Stimulated activated naive CD4-positive, alpha-beta T cell (primary cell): Measurements from ENCODE around the gene P3H1.

Experiments used
- DNase-seq, 6 experiments: peaks; one replicate each; lab custom pipeline; 2025; lab: John Stamatoyannopoulos, UW

Gene P3H1

DNA sequence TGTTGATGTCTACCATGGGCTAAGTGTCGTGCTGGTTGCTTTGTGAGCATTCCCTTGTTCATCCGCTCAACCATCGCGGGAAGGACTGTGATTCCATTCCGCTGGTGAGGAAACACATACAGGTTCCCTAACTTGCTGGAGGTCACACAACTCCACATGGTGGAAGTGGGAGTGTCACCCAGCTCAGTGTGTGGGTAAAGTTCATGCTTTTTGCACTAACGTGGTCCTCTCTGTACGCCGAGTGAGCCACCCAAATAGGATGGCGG lies 22.7 kb downstream of the P3H1 start:
- no peak for DNase-seq

DNA sequence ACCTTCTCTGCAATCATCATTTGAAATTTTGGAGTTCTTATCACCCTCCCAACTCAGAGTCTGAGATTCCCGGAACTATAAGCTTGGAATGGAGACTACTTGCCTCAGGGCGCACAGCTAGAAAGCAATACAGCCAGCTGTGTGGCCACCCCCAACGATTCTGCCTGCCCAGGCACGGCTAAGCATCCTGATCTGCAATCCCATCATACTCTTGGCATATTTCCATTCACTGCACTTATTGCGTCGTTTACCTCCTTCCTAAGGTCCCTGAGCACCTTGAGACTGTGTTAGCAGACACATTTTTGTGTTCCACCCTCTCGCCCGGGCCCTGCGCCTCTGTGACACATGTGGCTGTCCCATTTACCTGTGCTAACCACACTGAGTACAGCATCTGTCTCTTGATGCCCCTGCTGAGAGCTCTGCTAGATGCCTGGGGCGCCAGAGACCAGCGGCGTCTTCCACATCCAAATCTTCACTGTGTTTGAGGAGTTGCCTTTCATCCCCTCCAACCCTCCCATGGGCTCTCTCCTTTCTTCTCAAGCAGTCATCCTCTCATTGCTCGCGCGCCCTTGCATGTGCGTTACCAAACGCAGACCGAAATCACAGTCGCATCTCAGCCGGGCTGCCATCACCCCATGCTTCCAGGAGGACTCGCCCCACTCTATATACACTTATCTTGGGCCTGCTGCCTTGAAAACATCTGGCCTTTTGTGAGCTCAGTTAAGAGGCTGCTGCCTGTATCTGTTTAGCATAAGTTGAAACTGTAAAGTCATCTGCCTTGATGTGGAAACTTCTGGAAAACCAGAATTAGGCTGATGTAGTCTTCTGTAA lies 23.3 kb downstream of the P3H1 start:
- DNase-seq, result no peak

DNA sequence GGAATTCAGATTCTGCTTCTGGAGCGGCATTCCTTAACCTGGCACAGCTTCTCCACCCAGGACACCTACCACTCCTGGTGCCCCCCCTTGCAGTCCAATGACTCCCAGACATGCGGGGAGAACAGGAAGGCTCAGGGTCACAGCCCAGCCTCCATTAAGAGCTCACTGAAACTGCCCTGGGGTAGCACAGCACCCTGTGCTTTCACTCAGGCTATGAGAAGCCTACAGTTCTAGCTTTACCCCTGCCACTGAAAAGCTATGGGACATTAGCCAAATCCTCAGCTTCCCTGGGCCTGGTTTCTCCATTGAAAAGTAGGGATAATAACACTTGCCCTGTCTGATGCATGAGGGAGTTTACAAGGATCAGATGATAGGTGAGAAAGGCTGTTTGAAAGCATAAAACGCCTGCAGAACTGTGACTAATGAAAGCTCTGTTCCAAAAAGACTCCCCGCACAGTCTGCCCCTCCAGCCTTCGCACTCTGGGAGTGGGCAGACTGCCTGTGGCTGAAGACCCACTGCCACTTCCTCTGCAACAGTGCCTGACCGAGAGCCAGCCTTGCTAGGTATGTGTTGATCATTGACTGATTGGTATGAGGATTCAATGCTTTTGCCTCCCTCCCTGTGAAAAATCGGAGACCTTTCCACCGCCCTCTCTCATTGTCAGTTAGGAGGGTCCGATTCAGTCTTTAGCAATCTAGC lies 24.1 kb downstream of the P3H1 start:
- DNase-seq, result no peak

DNA sequence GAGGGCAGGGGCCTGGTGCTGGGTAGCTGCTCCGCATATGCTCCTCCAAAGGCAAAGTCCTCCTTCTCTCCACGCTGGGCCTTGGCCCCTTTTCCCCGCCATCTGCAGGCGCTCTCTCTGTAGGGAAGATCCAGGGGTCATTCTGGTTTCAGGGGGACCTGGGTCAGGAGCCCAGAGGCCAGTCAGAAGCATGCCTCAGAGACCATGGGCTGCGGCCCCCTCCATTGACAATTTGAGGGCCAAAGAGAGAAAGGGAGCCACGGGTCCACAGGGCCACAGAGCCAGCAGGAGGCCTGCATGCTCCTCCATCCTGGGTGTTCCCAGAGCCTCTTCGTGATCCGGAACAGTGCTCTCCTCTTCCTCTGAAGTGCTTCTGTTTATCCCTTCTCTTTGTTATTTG lies 24.7 kb downstream of the P3H1 start:
- DNase-seq, result no peak

DNA sequence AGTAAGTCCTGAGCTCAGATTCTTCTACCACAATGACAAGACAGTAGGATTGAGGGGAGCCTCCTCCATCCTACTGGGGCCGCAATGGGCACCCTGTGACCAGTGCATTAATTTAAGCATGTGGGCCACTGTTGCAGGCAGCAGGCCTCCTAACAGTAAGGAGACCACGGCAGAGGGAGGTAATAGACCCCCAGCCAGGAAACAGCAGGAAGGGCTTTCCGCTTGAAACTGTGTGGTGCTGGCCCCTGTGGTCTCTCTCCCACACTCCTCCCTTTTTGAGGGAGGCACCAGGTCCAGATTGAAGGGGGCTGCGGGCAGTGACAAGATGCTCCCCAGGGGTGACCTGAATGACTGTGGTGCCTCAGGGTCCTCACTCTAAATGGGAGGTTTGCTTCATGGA lies 25.1 kb downstream of the P3H1 start:
- no peak for DNase-seq

DNA sequence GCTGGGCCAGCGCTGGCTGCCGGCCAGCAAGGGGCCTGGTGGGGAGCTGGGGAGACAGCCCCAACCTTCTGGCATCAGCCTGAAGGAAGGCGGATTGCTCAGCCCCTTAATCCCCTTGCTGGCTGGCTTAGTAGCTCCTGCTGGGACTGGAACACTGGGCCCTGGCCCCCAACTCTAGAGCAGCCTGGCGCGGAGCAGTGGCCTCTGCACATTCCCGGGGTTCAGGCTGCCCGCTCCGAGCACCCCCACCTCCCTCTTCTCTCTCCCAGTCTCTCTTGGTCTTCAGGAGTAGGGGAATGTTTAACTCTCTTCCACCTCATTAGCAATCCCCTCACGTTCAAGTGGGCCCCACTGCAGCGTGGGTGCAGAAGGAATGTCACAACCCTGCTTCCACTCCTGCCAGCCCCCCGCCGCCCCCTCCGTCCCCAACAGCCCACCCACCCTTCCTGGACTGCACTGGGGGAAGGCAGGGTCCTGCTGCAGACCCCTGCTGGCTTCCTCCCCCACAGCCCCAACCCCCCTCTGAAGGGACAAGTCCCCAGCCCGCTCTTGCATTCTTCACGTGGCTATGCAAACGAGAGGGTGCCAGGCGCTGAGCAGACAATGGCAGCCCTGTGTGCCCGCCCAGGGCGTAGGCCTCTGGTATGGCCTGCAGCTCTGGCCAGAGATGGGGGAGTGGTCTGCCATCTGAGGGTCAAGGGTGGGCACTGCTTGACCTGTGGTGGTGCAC lies 25.8 kb downstream of the P3H1 start:
- DNase-seq, result no peak

DNA sequence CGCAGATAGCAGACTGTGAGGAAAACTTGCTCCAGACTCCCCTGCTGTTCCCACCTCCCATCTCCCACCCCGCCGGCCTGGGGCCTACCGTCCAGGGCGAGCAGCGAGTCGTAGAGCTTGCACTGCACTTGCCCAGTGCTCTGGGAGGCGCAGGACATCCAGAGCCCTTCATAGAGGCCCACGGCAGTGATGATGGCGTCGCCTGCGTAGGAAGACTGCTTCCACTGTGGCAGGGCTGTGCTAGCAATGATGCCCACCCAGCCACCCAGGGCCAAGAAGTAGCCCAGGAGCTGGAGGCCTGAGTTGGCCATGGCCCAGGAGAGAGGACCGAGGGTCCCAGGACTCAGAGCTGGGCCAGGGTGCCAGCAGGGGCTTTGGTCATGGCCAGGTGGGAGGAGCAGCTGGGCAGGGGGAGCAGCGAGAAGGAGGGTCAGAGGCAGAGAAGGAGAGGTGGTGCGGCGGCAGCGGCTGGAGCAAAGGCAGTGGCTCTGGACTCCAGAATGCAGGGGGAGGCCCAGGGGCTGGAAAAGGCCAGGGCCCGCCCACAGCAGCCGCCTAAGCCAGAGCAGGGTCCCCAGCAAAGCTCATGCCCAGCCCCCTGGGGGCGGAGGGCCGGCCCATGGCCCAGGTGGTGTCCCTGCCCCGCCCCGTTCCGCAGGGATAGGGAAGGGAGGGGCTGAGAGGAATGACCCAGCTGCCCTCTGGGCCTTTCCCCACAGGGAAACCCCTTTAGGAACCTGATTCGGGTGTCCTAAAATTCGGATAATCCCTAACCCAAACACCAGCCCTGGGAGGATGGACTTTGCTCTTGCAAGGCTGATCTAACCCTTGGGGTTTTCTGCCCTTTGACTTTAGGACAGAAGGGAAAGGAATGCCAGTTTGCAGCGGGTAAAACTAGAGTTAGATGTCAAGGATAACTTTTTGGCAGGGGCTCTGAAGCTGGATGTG lies 26.8 kb downstream of the P3H1 start, which contains the start of gene CLDN19:
Gene CLDN19, minus strand, starts transcription at position 484 of the 948 bp plus-strand sequence. Its CDS starts 173 bp downstream, at position 311.
- DNase-seq, result no peak

DNA sequence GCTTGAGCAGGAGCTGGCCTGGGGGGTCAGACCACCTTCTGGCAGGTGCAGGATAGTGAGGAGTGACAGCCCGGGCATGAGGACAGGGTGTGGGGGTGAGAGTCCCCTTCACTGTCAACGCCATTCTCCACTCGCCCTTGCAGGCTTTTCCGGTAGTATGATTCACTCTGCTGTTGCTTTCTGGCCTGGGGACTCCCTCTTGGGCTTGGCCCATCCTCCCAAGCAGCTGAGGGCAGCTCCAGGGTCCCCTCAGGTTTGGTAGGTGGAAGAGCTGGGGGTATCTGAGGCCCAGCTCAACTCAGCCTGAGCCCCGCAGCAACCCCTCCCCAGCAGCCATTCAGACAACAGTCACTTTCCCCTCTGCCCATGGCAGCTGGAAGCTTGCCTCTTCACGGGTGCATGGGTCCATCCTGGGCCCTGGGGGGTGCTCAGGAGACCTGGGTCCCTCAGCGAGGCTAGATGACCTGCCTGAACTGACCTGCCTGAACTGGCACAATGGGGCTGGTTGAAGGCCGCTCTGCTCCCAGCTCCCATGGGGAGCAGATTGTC lies 28.1 kb downstream of the P3H1 start:
- no peak for DNase-seq

DNA sequence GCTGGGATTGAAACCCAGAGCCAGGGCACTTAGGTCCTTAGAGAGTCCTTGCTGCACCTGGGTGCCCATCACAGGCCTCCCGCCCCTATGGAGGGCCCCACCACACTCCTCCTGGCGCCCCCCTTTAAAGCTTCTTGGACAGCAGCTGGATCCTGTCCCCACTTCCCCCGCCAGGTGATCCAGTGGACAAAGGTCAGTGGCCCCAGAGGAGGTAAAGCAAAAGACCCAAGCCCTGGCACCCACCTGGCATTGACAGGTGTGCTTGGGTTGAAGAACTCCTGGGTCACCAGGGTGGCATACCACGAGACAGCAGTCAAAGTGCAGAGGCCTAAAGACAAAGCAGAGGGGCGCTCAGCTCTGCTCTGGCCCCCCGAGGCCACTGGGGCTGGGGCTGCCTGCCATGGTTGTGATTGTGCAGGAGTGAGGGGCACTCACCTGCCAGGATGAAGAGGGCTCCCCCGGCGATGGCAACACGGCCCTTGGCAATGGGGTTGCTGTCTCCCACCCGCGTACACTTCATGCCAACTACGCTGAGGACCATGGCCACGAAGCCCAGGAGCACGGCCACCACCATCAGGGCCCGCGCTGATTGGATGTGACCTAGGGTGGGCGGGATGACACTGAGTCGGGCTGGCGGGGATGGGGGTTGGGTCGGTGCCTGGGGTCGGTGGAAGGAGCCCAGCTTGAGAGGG lies 28.7 kb downstream of the P3H1 start:
- DNase-seq, result no peak

DNA sequence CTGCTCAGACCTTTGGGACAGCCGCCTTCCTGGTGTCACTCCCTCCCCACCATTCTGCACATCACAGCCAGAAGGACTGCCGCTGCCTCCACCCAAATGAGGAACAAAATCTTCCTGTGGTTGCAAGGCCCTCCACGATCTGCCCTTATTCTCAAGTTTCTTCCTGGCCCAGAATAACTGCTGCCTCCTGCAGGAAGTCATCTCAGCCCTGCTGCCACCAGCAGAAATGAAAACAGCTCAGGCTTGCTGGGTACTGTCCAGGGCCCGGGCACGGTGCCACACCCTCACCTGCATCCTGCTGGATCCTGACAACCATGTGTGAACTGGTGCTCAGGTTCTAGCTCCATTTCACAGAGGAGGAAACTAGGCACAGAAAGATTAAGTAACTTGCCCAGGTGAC lies 29.6 kb downstream of the P3H1 start:
- peak in 1 of 6 experiments; percentile 10 for DNase-seq

DNA sequence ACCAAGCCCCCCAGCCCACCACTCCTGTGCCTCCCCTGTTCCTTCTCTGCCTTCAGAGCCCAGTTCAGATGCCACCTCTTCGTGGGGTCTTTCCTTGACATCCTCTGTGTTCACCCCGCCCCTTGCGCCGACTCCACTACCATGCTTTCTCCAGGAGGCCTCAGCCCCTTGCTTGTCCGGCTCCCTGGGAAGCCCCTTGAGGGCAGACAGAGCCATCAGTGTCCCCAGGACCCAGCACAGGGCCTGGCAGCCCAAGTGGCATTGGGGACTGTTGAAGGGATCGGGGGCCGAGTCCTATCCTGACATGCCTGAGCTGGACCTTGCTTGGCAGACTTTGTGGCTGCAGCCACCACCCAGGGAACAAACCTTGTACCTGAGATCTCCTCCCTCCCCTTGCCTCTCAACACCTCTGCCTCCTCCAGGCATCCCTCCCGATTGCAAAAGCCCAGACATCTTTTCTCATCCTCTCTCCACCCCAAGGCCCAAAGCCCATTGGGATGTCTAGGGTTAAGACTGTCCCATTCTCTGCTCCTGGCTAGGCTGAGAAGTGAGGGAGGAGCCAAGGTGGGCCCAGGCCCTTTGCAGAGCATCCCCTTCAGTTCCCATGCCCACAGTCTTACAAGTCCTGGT lies 30.1 kb downstream of the P3H1 start:
- DNase-seq, result no peak

DNA sequence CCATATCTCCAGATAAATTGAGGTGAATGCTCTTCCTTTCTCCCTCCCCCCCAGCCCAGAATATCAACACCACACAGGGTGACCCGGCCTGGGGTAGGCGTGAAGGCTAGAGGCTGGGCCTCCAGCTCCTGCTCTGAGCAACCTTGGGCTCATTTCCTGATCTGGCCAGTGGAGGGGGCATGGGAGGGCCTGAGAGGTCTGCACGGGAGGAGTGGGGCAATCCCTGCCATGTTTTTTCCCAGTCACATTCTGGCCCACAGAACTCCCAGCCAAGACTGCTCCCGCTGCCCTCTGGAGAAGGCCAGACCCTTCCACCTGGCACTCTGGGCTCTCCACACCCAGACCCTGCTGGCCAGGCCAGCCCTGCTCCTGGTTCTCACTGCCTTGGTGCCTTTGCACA lies 30.7 kb downstream of the P3H1 start:
- DNase-seq, result no peak

DNA sequence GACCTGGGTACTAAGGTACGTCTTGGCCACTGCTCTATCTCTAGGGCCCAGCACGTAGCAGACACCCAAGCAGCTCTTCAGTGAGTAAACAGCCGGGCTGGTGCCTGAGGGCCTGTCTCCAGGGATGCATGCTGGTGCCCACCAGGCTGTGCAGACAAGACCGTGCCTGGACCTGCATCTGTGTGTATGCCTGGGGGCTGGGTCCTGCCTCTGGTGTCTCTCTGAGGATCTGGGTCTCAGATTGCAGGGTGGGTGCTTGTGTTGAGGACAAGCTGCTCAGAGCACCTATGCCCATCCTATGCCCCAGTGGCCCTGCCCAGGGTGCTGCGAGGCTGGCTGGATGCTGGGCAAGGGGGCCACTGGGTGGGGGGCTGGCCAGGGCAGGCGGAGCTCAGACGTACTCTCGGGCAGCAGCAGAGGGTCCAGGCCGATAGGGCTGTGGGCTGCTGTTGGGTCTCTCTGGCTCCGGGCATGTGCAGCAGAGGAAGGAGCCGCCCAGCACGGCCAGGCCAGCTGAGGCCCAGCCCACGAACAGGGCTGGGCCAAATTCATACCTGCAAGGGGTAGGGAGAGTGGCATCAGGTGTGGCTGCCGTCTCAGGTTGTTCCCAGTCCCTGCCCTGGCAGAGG lies 31.2 kb downstream of the P3H1 start:
- no peak for DNase-seq

DNA sequence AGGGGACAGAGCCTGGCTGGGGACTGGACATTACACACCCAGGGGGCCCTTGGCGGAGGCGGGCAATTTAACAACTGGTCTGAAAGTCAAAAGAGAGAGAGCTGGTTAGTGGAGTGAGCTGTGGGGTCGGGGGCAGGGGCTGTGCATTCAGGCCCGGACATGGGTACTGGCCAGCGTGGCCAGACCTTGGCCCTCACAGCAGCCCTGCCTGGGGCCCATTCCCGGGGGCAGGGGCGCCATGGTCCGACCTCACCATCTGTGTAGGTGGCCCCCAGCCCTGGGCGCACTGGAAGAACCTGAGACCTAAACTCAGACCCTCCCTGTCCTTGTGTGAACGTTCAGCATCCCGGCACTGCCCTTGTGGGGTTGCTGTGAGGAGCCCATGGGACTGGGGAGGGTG lies 31.8 kb downstream of the P3H1 start:
- no peak for DNase-seq

DNA sequence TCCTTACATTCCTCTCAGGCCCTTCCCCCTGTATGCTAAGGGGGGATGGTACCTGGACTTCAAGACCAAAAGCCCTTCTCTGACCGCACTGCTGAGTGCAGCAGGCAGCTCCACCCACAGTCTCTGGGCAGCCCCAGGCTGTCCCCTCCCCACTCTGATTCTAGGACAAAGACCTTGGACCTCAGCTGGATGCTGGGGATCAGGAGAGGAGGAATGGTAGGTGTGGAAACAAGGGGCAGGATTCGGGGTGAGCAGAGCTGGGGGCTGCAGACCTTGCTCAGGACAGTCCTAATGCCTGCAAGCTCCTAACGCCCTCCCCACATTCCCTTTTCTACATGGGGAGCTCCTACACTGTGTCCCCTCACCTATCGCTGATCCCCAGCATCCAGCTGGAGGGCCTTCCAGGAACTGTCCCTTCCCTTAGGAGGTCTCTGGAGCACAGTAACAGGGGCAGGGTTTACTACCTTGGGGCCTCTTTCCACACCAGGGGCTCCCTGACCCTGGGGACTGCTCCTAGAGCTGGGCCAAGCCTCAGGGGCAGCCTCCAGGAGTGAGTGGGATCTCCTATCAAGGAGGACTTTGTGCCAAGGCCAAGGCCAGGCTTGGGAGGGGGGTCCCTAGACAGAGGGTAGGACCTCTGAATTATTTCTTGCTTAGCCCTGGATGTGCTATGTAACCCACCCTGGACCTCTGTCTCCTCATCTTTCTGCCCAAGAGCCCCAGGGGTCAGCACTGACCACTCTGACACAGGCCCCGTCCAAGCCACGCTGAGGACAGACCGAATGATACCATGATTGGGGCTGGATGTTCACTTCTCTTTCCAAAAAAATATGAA lies 32.4 kb downstream of the P3H1 start:
- DNase-seq, result no peak

DNA sequence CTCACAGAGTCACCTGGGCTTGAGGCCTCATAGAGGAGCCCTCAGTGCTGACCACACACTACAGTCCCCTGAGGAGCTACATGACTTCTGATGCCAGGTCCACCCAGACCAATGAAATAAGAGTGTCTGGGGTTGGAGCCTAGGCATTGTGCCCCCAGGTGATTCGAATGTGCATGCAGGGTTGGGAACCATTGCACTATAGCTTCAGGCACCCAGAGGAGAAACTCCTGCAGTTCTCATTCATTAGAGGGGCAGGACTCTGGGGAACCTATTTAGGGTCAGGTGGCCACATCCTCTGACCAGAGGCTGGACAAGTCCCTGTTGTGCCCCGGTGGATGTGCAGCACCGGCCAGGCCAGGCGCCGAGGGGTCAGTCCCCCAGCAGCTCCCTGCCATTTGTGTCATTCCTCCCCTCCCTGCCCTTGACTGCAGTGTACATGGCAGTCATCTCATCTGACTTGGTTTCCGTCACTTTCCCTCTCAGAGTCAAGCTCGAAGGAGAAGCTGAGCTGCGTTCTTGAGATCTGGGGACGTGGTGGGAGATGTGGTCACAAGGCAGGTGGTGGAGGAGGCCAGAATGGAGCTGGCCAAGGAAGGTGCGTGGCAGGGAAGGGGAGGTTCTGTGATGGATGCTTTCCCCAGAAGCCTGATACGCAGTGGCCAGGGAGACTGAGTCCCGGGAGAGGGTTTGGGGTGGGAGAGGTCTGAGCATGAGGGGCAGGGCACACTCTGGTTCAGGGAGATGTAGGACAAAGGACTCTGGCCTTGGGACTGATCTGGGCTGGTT lies 33.2 kb downstream of the P3H1 start:
- DNase-seq, result no peak

DNA sequence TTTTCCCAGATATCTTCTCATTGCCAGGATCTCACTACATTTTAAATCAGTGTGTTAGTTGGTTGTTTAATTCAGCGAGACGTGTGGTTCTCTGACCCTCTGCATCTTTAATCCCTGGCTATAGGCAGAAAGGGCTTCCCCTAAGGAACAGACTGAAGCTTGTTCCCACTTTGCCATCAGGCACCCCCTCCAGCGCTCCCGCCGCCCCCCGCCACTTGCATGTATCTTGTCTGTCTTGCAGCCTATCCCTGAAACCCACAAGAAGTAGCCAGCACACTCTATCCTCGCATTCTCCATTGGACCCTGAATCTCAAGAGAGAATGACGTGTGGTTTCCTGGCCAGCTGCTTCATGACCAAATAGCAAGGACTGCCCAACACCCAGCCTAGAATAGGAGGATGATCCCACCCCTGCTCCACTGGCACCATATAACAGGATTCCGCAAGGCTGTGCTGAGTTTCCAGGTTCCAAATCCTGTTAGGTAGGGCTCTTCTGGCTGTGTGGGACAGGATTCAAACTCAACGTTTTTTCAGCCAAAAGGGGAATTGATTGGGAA lies 34.6 kb downstream of the P3H1 start:
- DNase-seq, result no peak

DNA sequence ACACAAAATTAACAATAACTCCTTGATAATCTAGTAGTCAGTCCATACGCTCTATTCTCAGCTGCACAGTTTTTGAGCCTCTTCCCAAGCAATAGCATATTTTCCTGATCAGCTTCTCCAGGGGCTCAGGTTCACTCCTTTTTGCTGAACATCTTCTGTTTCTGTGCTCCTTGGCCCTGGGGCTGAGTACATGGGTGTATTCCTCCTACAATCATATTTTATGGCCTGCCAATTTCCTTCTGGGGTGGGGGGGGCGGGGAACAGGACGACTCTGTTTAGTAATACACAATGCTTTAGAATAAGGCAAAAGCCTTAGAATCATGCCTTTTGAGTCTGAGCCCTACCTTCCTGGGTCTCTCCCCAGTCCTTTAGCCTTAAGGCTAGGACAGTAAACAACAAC lies 35.2 kb downstream of the P3H1 start:
- no peak for DNase-seq
